Activated naive CD4-positive, alpha-beta T cell (primary cell): ENCODE measurements around the gene AFF4.
A peak's percentile ranks its signal among the peaks of the same experiment; 100 is the strongest.
"Not testable (repeated sequence)": the region's sequence is repeated elsewhere in the genome, so short reads cannot be mapped to it uniquely, and the experiment has no call there.

Experiments used
- DNase-seq, 4 experiments: peaks; one replicate each; lab custom pipeline; 2025; lab: John Stamatoyannopoulos, UW

The AFF4 gene

GRCh38 chr5:132854992-132855391 lies 108.4 kb downstream of the AFF4 start:
- DNase-seq: not testable (repeated sequence)

- DNase-seq: no peak
These were observed 109.1 kb downstream of the AFF4 start for GRCh38 chr5:132854301-132854700.

DNA sequence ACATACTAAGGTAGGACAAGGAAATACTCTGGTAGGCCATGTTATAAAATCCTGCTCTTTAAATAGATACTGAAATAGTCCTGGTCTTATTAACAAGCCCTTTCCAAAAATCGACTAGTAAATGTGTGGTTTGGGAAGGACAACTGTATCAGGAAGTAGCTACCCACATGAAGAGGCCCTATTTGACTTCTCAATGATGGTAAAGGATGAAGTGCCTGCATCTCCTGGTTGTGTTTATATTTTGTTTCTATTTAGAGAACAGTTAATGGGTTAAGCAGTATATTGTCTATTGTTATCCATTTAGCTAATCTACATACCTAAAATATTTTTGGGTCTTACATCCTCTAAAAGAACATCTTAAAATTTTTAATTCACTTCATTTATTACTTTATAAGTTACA lies 109.6 kb downstream of the AFF4 start:
- no peak for DNase-seq

- DNase-seq: no peak
These were observed 110.1 kb downstream of the AFF4 start for GRCh38 chr5:132853323-132853722.

DNA sequence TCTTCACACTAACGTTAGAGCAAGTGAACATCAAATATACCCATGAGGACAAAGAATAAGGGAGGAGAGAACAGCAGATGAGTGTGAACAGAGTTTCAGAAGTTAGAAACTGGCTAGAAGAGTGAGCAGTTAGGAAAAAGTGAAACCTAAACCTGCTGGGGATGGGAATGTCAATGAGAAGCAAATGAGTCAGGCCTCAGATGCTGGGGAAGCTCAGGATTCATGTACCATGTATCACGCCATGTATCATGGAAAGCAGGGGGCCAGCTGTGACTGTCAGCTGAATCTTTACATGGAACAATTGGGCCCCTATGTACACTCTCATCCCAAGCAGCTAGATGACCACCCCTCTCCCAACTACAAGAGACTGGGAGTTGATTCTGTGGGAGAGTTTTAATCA lies 113.4 kb downstream of the AFF4 start:
- DNase-seq: no peak

DNA sequence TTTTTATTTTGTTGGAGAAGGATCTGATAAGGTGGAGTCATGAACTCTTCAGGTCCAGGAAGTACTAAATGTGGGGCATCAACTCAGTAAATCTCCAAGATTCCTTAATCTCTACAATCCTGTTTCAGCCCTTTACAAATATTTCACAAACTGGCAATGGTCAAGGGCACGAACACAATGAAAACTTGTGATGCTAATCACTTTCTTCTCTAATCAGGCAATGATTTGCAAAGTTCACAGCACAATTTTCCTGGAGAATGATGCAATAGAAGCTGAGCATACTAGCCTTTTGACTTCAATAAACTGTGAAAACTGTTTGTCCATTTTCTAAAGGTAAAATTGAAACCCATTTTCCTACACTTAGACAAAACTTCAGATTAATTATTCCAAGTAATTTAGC lies 114.1 kb downstream of the AFF4 start:
- no peak for DNase-seq

DNA sequence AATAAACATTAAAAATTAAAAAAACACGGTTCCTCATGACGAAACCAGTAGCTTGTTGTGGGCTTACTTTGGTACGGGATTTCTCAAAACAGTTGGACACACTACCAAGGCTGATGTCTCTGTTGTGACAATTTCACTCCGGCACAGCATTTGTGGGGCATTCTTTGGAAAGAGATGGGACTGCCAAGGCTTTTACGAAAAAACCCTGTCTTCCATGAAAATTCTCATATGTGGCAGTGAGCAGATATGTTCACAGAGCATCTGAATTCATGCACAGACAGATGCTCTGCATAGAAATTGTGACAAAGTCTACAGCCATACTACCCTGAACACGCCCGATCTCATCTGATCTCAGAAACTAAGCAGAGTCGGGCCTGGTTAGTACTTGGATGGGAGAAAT lies 115.2 kb downstream of the AFF4 start:
- DNase-seq: no peak

DNA sequence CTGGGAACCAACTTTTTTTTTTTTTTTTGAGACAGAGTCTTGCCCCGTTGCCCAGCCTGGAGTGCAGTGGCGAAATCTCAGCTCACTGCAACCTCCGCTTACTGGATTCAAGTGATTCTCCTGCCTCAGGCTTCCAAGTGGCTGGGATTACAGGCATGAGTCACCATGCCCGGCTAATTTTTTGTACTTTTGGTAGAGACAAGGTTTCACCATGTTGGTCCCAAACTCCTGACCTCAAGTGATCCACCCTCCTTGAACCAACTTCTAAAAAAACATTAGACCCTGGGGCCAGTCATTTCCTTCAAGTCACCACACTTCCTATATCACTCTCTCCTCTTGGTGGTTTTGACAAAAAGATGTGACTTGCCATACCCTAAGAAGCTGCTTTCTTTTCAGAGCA lies 122.1 kb downstream of the AFF4 start:
- no peak for DNase-seq

GRCh38 chr5:132840896-132841295 lies 122.5 kb downstream of the AFF4 start:
- DNase-seq: no peak

GRCh38 chr5:132840313-132840712 lies 123.1 kb downstream of the AFF4 start:
- DNase-seq: no peak

DNA sequence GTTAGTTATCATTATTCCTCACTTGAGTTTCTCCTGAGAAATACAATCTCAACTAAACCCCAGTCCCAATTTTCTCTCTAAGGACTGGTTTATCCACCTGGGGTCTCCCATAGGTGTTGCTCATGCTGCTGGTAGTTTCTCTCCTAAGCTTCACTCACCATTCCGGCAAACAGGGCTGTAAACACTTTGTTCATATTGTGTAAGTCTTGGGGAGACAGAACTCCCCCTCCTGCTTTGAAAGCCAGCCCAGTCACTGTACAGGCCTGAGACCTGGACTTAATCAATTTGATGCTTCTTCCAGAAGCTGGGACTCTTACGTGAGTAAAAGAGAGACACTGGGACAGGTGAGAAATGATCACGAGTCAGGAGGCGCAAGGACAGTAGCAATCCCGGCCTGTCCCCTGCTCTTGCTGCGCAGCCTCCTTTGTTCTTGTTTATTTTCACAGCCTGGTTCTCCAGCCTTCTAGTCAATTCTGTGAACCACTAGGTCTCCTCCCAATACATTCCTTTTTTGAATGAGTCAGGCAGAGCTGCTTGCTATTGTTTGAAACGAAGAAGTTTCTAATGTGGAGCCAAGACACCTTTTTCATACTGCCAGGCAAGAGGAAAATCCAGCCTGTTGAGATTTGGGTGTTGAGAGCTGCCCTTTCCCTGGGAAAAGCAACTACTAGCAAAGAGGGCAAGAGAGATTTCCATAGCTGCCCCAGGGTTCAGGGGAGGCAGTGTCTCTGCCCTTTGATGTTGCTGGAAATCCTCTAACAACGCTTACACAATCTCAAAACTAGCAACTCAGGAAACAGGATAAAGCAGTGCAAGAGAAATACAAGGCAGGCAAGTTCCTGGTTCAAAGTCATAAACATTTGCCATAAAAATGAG lies 123.8 kb downstream of the AFF4 start:
- no peak for DNase-seq

- no peak for DNase-seq
These were observed 124.7 kb downstream of the AFF4 start for GRCh38 chr5:132838516-132839282.

DNA sequence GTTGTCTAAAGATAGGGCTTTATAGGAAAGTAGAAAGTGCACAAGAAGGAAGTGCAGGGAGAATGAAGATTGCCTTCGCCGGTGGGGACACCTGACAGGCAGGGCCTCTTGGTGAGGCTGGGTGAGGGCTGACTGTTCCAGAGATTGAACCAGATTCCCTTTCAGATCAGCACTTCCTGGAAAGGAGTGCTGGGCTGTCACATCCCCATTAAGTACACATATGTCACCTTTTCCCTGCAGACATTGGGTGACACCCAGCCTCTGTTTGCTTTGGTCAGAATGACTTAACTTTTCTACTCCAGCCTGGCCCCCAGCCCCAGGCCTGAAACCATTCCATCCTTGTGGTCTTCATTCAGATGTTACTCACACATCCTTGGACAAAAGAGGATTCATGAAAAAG lies 125.6 kb downstream of the AFF4 start:
- DNase-seq: no peak

- no peak for DNase-seq
These were observed 126.6 kb downstream of the AFF4 start for GRCh38 chr5:132836852-132837251.

GRCh38 chr5:132834057-132834456 lies 129.4 kb downstream of the AFF4 start:
- DNase-seq: no peak

- DNase-seq: no peak
These were observed 130.8 kb downstream of the AFF4 start for GRCh38 chr5:132832612-132833011.

GRCh38 chr5:132831095-132831860 lies 132.2 kb downstream of the AFF4 start:
- no peak for DNase-seq

DNA sequence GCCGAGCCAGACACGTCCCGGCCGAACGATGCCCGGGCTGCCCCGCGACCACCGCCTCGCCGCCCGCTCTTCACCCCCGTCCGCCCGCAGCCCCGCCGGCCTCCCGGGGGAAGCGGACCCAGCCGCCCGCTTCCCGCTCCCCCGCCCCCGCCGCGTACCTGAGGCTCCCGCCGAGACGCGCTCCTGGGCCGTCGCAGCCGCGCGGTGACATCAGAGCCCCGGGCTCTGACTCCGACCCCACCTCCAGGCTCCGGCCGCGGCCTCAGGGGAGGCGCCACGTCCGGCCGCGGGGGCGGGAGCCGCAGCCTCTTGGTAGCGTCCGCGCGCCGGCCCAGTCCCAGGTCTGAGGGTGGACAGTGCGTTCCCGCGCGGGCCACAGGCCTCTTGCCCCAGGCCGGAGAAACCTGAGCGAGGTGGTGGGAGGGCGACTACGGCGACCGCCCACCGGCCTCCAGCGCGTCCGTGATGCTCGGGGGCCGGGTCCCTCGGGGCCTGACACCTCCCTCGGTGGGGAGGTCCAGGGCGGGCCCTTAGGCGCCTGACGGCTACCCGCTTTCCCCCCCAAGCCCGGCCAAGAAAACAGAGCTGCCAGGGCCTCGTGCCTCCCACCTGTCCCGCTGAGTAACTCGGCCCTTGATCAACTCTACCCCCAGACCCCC lies 132.9 kb downstream of the AFF4 start, which contains the start of gene SHROOM1:
TSS of gene SHROOM1 (minus strand) at position 212 of the 659 bp plus-strand sequence. CDS start 4,507 bp downstream, outside the sequence.
- no peak for DNase-seq

- DNase-seq: peak; percentile 24 to 61 (median 32)
These were observed 133.5 kb downstream of the AFF4 start for GRCh38 chr5:132829742-132830435.

GRCh38 chr5:132828846-132829494 lies 134.5 kb downstream of the AFF4 start:
- no peak for DNase-seq
